T-helper 2 cell (primary cell): ENCODE data around the gene WDTC1.
"Not testable (repeated sequence)": the region's sequence is repeated elsewhere in the genome, so short reads cannot be mapped to it uniquely, and the experiment has no call there.

ENCODE experiments used
- DNase-seq, 5 experiments: peaks; one replicate each; pipeline versions ENCODE4 v3.0.0 to v3.0.0-alpha.2; 2012 to 2022

The WDTC1 gene

GRCh38 chr1:27255136-27255535, 20.7 kb downstream of the WDTC1 start:
- no peak for DNase-seq

- no peak for DNase-seq
Measured at GRCh38 chr1:27257155-27257554, 22.7 kb downstream of the WDTC1 start.

GRCh38 chr1:27258598-27258997, 24.2 kb downstream of the WDTC1 start:
- no peak for DNase-seq

GRCh38 chr1:27267153-27267552, 32.7 kb downstream of the WDTC1 start:
- no peak for DNase-seq

DNA sequence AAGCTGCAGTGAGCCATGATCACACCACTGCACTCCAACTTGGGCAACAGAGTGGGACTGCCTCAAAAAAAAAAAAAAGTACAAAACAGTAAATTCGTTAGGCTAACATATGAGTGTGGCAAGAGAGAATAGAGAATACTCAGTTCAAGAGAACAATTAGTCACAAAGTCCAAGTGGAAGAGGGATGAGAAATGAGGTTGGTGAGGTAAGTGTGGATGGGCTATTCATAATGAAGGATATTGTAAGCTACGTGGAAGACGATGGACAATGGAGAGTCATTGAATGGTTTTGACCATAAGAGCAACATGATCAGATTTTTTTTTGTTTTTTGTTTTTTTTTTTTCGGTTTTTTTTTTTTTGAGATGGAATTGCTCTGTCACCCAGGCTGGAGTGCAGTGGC, 34.8 kb downstream of the WDTC1 start:
- DNase-seq = no peak

DNA sequence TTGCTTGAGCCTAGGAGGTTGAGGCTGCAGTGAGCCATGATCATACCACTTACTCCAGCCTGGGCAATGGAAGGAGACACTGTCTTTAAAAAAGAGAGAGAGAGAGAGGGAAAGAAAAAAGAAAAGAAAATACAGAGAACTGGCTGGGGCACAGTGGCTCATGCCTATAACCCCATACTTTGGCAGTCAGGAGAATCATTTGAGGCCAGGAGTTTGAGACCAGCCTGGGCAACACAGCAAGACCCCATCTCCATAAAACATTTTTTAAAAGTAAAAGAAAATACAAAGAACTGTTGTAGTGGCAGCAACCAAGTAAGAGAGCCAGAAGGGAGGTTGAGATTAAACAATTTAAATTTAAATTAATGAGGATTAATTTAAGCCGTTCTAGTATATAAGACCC, 39.8 kb downstream of the WDTC1 start:
- no peak for DNase-seq

GRCh38 chr1:27275696-27276095, 41.3 kb downstream of the WDTC1 start:
- DNase-seq = no peak

GRCh38 chr1:27284425-27285273, 50.2 kb downstream of the WDTC1 start:
- DNase-seq = peak; percentile 57 to 83 (median 78)

- DNase-seq = no peak
Measured at GRCh38 chr1:27285274-27285660, 50.8 kb downstream of the WDTC1 start.

- not testable (repeated sequence) for DNase-seq
Measured at GRCh38 chr1:27285821-27286220, 51.4 kb downstream of the WDTC1 start.

GRCh38 chr1:27289125-27289524, 54.7 kb downstream of the WDTC1 start:
- not testable (repeated sequence) for DNase-seq

GRCh38 chr1:27290581-27290980, 56.1 kb downstream of the WDTC1 start:
- no peak for DNase-seq

DNA sequence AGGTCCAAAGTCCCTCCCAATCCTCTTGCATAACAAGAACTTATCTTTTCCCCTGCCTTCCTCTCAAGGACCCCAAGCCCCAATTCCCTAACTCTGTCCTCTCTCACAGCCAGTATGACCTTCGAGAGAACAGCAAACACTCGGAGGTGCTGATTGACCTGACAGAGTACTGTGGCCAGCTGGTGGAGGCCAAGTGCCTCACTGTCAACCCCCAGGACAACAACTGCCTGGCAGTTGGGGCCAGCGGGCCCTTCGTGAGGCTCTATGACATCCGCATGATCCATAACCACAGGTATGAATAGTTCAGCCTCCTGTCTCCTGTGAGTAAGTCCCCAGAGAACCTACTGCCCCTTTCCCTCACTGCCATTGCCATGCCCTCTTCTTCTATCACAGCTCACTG, 57.7 kb downstream of the WDTC1 start:
- no peak for DNase-seq

DNA sequence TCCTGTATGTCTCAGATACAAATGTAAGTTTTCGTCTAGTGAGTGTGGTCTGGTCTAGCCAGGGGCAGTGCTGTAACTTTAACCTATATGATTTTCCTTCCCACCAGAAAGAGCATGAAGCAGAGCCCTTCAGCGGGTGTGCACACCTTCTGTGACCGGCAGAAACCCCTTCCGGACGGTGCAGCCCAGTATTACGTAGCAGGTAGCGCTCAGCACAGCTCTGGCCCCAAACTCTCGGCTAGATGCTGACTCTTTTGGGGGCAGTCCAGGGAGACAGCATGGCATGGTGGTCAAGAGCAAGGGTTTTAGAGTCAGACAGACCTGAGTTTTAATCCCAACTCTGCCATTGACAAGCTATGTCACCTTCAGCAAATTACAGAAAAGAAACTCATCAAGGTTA, 59.5 kb downstream of the WDTC1 start:
- no peak for DNase-seq

- DNase-seq = peak; percentile 21 to 61 (median 50)
Measured at GRCh38 chr1:27296773-27297291, 62.4 kb downstream of the WDTC1 start.

- no peak for DNase-seq
Measured at GRCh38 chr1:27297903-27298302, 63.5 kb downstream of the WDTC1 start.

DNA sequence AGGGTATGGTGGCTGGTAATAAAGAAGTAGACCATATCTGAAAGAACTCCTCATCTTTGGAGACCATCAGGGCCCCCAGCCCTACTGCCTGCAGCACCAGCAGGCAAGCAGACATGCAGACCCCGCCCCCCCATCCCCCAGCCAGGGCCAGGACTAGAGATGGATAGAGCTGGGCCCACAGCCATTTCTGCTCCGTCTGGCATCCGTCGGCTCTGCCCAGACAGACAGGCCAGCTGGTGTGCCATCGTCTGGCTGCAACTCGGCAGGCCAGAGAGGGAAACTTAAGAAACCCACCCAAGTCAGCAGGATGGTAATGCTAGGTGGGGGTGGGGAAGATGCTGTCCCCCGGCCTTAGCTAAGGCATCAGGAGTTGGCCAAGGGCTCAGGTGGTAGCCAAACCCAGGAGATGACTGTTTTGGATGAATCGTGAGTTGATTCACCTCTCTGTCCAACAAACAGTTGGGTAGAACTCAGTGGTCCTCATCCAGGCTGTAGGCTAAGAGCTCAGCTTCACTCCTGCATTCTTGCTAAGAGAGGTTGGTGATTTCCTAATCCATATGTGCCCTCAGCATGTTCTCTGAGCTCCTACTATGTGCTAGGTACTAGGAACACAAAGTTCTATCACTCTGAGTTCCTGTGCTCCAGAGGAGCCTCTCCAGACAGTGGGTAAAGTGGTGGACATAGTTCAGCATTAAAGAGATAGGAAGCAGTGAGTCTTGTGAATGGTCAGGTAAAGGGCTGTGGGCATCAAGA, 64.4 kb downstream of the WDTC1 start:
- DNase-seq = no peak

- DNase-seq = no peak
Measured at GRCh38 chr1:27299385-27300271, 65.2 kb downstream of the WDTC1 start.

DNA sequence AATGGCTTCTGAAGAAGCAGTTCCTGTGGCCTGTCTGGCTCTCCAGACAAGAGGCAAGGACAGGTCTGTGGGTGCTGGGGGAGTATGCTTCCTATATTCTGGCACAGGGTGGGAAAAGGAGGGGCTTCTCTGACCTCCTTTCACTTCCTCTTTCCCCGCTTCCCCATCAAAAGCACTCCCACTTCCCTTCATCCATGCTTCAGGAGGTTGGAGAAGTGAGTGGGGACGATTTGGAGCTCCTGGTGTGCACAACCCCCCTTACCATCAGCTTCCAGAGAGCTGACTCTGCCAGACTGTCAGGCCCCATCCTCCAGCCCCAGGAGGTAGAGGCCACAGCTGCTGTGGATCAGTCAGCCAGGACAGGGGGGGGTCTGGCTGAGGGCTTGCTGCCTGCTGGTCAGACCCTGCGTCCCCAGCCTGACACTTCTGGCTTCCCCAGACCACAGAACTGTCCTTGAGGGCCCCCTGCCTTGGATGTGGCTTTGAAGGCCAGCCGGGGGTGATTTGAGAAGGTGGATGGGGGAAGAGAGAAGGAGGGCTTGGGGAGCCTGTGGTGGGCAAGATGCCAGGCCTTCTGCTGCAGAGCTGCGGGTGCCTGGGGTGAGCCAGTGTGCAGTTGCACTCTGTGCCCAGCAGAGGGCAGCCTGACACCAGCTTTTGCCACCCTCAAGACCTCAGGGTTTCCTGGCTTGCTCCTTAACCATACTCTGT, 66.1 kb downstream of the WDTC1 start:
- peak; percentile 48 to 75 (median 62) for DNase-seq

DNA sequence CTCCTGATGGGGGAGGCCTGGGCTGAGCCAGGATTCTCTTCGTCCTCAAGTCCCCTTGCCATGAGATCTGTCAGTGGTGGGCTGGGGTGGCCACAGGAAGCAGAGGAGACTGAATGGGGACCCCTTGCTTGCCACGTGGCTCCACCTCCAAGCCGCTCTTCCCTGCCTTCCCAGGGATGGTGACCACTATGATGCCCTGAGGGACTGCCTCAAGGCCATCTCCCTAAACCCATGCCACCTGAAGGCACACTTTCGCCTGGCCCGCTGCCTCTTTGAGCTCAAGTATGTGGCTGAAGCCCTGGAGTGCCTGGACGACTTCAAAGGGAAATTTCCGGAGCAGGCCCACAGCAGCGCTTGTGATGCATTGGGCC, 66.6 kb downstream of the WDTC1 start:
- DNase-seq = no peak

- DNase-seq = no peak
Measured at GRCh38 chr1:27301582-27302199, 67.3 kb downstream of the WDTC1 start.

DNA sequence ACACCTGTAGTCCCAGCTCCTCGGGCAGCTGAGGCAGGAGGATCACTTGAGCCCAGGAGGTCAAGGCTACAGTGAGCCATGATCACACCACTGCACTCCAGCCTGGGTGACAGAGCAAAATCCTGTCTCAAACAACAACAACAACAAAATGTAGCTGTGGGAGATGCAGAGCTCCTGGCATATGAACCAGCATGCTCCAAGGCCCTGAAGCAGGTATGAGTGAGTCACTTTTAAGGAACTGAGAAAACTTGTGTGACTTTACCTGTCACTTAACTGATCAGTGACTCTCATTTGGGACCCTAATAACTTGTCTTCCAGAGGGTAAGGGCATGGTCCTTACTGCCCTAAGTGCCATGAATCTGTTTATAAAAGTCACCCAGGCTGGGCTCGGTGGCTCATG, 68.2 kb downstream of the WDTC1 start:
- no peak for DNase-seq
